Measurements from ENCODE around the gene UBE4A. TPM values are rescaled to one million over a fixed set of nuclear protein-coding genes. Genes with fewer than 3 reads are reported as not detected.

UBE4A gene
- total RNA-seq, 2 experiments from 2014 or later = 40.2 to 40.5 TPM

GRCh38 chr11:118318581-118319336 is 40.6 kb upstream of the UBE4A start:
- peaks cover 81% of the 10 kb centered on the region for H3K4me1 Mint-ChIP-seq (ENCODE audit: low read depth)
- H3K36me3 Mint-ChIP-seq (ENCODE audit: low read depth) = peaks cover 50% of the 10 kb centered on the region
- ChIA-PET CTCF (interaction anchor here (0.9 to 1.1 kb wide), 2 partner anchors 9 to 148 kb away, joined by 3 to 4 read pairs; no protein-coding TSS in a partner anchor), POLR2A (interaction anchor here (0.9 kb wide), 1 partner anchor 39 kb away, joined by 4 read pairs; no protein-coding TSS in a partner anchor)
- peaks cover 3% of the 10 kb centered on the region for H3K9me3 Mint-ChIP-seq
- intact Hi-C loops (cut with micrococcal nuclease) = no loop called here
- TF ChIP-seq CTCF (IDR thresholded peaks at IDR 0.05) = no peak
- ATAC-seq (no peak), DNase-seq (no peak)
- no peak overlapping the region for H3K4me3 Mint-ChIP-seq
- no peaks in the 10 kb centered on the region for H3K27me3 Mint-ChIP-seq
- H3K27ac Mint-ChIP-seq = peak overlapping the region; percentile 26

- POLR2A ChIA-PET = no interaction called here
- intact Hi-C loops (cut with micrococcal nuclease) = no loop called here
- peaks cover 45% of the 10 kb centered on the region for H3K36me3 Mint-ChIP-seq (ENCODE audit: low read depth)
Measured at GRCh38 chr11:118319337-118319707, 40.1 kb upstream of the UBE4A start.

GRCh38 chr11:118320515-118320914 is 38.9 kb upstream of the UBE4A start:
- H3K4me1 Mint-ChIP-seq (ENCODE audit: low read depth) = peaks cover 69% of the 10 kb centered on the region
- no peak for ATAC-seq
- no peak overlapping the region for H3K27ac Mint-ChIP-seq
- intact Hi-C loops (cut with micrococcal nuclease) = no loop called here
- H3K27me3 Mint-ChIP-seq = no peaks in the 10 kb centered on the region
- peaks cover 34% of the 10 kb centered on the region for H3K36me3 Mint-ChIP-seq (ENCODE audit: low read depth)
- TF ChIP-seq CTCF (IDR thresholded peaks at IDR 0.05) = no peak
- POLR2A ChIA-PET = no interaction called here
- CTCF ChIA-PET = interaction anchor here (0.9 to 1.0 kb wide), 2 partner anchors 9 to 27 kb away, joined by 3 read pairs; no protein-coding TSS in a partner anchor
- H3K4me3 Mint-ChIP-seq = no peak overlapping the region
- DNase-seq = no peak
- peaks cover 3% of the 10 kb centered on the region for H3K9me3 Mint-ChIP-seq

More at GRCh38 chr11:118319337-118319707, 40.1 kb upstream of the UBE4A start:
- H3K4me1 Mint-ChIP-seq (ENCODE audit: low read depth) = peaks cover 76% of the 10 kb centered on the region
- no peak overlapping the region for H3K4me3 Mint-ChIP-seq
- no peak for ATAC-seq
- H3K27ac Mint-ChIP-seq = peak overlapping the region; percentile 2
- TF ChIP-seq CTCF (IDR thresholded peaks at IDR 0.05) = no peak
- CTCF ChIA-PET = no interaction called here
- no peak for DNase-seq
- peaks cover 3% of the 10 kb centered on the region for H3K9me3 Mint-ChIP-seq
- no peaks in the 10 kb centered on the region for H3K27me3 Mint-ChIP-seq

GRCh38 chr11:118321386-118322082 is 37.9 kb upstream of the UBE4A start:
- H3K4me3 Mint-ChIP-seq = no peak overlapping the region
- H3K4me1 Mint-ChIP-seq (ENCODE audit: low read depth) = peaks cover 60% of the 10 kb centered on the region
- no peak overlapping the region for H3K27ac Mint-ChIP-seq
- DNase-seq (no peak), ATAC-seq (no peak)
- peaks cover 25% of the 10 kb centered on the region for H3K36me3 Mint-ChIP-seq (ENCODE audit: low read depth)
- POLR2A ChIA-PET = no interaction called here
- CTCF ChIA-PET = interaction anchor here (1.2 to 1.9 kb wide), 2 partner anchors 10 to 12 kb away, joined by 3 to 5 read pairs; no protein-coding TSS in a partner anchor
- intact Hi-C loops (cut with micrococcal nuclease) = no loop called here
- H3K9me3 Mint-ChIP-seq = peaks cover 3% of the 10 kb centered on the region
- no peak for TF ChIP-seq CTCF (IDR thresholded peaks at IDR 0.05)
- H3K27me3 Mint-ChIP-seq = no peaks in the 10 kb centered on the region

GRCh38 chr11:118322721-118323120 is 36.7 kb upstream of the UBE4A start:
- POLR2A ChIA-PET = interaction anchor here (0.6 to 2.0 kb wide), 4 partner anchors 9 to 76 kb away, joined by 3 to 10 read pairs (median 4); no protein-coding TSS in a partner anchor
- intact Hi-C loops (cut with micrococcal nuclease) = no loop called here
- peaks cover 51% of the 10 kb centered on the region for H3K4me1 Mint-ChIP-seq (ENCODE audit: low read depth)
- no peaks in the 10 kb centered on the region for H3K9me3 Mint-ChIP-seq
- DNase-seq (no peak), ATAC-seq (no peak)
- H3K4me3 Mint-ChIP-seq = no peak overlapping the region
- H3K36me3 Mint-ChIP-seq (ENCODE audit: low read depth) = peaks cover 16% of the 10 kb centered on the region
- H3K27me3 Mint-ChIP-seq = no peaks in the 10 kb centered on the region
- TF ChIP-seq CTCF (IDR thresholded peaks at IDR 0.05) = no peak
- H3K27ac Mint-ChIP-seq = no peak overlapping the region
- CTCF ChIA-PET = interaction anchor here (1.0 to 2.0 kb wide), 4 partner anchors 11 to 27 kb away, joined by 3 to 10 read pairs (median 4); no protein-coding TSS in a partner anchor
